Right lobe of liver (tissue), 4 donors: ENCODE measurements around the gene FAM168B.

Source experiments
- CTCF ChIP-seq, 4 donors: fragments of 200-600 bp in 3 of 4; fragments of 450-650 bp in 1 of 4; IDR thresholded peaks; one replicate each; pipeline versions ENCODE4 v1.5.1 to v1.8.0; 2016 to 2022; ENCODE audit warnings: antibody characterized with exemption in 4 of 4, mild to moderate bottlenecking in 2 of 4
- POLR2A ChIP-seq: fragments of 450-650 bp; IDR thresholded peaks from one replicate; pipeline ENCODE4 v1.6.1; 2017; ENCODE audit warnings: antibody characterized with exemption, mild to moderate bottlenecking
- donor health status: DM: no; HTN: no; CAD: no.
- donor health status: DM: no; HTN: no; CAD: no.
- donor health status: DM: no; HTN: yes; CAD: no.

GRCh38 chr2:131041402-131042147 lies 51.7 kb downstream of the FAM168B start:
- TF ChIP-seq CTCF (IDR thresholded peaks at IDR 0.05): no peak
- no peak for TF ChIP-seq POLR2A
